ENCODE results near the gene COL23A1. TPM values are rescaled to one million over a fixed set of nuclear protein-coding genes. Genes with fewer than 3 reads are reported as not detected.

COL23A1 gene
- total RNA-seq, 2 experiments from 2014 or later: 0.15 TPM; not detected in 1

DNA sequence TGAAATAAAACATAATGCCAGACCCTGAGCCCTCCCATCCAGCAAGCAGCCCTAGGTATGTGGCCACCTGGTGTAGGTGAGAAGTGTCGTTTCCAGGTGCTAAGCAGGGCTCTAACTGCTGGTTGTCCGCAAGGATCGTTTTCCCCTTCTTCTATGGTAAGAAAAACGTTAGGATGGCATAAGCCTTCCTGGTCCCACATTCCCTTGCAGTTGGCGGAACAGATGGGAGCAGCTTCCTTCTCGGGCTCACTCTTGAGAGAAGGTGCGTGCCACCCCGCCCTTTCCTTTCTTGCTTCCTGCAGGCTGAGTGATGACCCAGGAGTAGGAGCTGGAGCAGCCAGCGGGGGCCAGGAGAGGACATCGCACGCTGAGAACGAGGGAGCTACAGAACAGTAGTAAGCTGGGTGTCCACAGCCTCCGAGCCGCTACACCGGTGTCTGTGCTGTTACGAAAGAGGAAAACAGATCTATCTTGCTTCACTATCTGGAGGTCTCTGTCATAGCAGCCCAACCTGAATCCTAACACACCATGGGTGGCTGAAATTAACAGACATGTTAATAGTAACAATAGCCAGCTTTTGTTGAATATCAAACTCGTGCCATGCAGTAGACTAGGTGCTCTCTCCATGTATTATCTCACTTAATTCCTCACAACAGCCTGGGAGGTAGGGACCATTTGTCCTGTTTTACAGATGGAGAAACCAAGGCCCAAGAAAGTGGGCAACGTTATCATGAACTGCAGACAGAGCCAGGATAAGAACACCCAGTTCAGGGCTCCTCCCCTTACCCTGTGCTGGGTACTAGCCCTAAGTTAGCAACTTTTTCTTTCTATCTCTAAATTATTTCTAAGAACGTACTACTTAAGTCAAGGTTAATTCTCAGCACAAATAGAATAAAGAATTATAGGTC, 139.8 kb downstream of the COL23A1 start:
- CTCF ChIA-PET: interaction anchor here (2.1 kb wide), 1 partner anchor 11 kb away, joined by 10 read pairs; no protein-coding TSS in a partner anchor
- POLR2A ChIA-PET: no interaction called here
- H3K27me3 Mint-ChIP-seq: peaks cover 15% of the 10 kb centered on the region
- H3K4me3 Mint-ChIP-seq: no peak overlapping the region
- DNase-seq: no peak
- no peaks in the 10 kb centered on the region for H3K9me3 Mint-ChIP-seq
- no peak overlapping the region for H3K27ac Mint-ChIP-seq
- H3K4me1 Mint-ChIP-seq (ENCODE audit: low read depth): no peaks in the 10 kb centered on the region
- H3K36me3 Mint-ChIP-seq: no peaks in the 10 kb centered on the region
- intact Hi-C loops (cut with micrococcal nuclease): no loop called here

DNA sequence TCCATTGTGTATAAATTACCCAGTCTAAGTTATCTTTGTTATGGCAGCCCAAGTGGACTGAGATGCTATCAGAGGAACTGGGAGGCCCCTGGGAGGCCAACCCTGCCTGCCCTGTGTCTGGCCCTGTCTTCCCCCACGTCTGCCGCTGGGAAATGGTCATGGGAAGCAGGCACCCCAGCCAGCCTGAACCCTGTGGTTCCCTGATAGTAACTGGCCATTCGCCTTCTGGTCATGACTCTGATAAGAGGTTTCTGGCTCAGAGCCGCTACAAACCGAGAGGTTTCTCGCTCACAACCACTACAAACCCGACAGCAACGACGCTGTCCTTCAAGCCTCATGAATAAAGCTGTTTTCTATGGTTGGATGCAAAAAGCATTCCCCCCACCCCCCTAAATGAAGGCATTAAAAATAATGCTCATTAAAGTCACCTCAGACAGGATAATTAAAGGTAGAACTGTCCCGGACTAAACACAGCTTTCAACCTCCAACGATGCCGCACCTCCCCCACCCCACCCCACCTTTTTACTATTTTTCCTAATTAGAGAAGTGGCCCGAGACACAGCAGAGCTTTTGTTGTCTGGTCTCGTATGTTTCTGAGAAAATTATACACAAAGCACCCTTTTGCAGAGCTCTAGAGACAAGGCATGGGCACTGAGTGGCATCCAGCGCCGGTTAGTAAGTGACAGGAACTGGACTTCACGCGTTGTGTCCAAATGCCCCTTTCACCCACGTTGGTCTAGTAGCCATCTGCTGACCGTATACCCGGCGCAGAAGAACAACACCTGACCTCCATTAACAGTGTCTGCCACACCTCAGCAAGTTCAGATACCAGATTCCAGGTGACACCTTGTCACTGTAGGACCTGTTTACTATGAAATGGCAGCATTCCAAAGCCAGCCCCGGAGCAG, 140.8 kb downstream of the COL23A1 start:
- H3K9me3 Mint-ChIP-seq: no peaks in the 10 kb centered on the region
- no peak for DNase-seq

DNA sequence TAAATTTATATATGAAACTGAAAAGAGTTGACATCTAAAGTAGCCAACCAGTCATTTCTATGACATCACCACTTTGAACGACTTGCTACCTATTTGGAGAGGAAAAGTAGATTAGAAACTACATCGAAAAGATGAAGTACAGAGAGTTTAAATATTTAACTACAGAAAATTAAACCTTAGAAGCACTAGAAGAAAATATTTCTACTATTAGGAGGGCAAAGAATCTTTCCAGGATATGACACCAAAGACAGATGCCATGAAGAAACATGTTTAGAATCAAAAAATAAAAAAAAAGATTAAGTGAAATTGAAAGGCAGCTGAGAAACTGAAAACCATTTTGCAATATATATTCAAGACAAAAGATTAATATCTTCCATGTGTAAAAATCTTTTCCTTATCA, 144.7 kb downstream of the COL23A1 start:
- no peaks in the 10 kb centered on the region for H3K9me3 Mint-ChIP-seq
- no peaks in the 10 kb centered on the region for H3K4me1 Mint-ChIP-seq (ENCODE audit: low read depth)
- no peak for DNase-seq
- ChIA-PET POLR2A (no interaction called here), CTCF (interaction anchor here (0.7 kb wide), 1 partner anchor 16 kb away, joined by 3 read pairs; no protein-coding TSS in a partner anchor)
- intact Hi-C loops (cut with micrococcal nuclease): no loop called here
- H3K27me3 Mint-ChIP-seq: peaks cover 26% of the 10 kb centered on the region
- no peak overlapping the region for H3K4me3 Mint-ChIP-seq
- H3K27ac Mint-ChIP-seq: no peak overlapping the region
- no peaks in the 10 kb centered on the region for H3K36me3 Mint-ChIP-seq

More for the DNA sequence above, 140.8 kb downstream of the COL23A1 start:
- Mint-ChIP-seq H3K27ac (no peak overlapping the region), H3K4me3 (no peak overlapping the region), H3K27me3 (peaks cover 17% of the 10 kb centered on the region), H3K36me3 (no peaks in the 10 kb centered on the region), H3K4me1 (ENCODE audit: low read depth) (no peaks in the 10 kb centered on the region)
- ChIA-PET CTCF (interaction anchor here (0.8 kb wide), 1 partner anchor 11 kb away, joined by 3 read pairs; no protein-coding TSS in a partner anchor), POLR2A (no interaction called here)
- intact Hi-C loops (cut with micrococcal nuclease): no loop called here

DNA sequence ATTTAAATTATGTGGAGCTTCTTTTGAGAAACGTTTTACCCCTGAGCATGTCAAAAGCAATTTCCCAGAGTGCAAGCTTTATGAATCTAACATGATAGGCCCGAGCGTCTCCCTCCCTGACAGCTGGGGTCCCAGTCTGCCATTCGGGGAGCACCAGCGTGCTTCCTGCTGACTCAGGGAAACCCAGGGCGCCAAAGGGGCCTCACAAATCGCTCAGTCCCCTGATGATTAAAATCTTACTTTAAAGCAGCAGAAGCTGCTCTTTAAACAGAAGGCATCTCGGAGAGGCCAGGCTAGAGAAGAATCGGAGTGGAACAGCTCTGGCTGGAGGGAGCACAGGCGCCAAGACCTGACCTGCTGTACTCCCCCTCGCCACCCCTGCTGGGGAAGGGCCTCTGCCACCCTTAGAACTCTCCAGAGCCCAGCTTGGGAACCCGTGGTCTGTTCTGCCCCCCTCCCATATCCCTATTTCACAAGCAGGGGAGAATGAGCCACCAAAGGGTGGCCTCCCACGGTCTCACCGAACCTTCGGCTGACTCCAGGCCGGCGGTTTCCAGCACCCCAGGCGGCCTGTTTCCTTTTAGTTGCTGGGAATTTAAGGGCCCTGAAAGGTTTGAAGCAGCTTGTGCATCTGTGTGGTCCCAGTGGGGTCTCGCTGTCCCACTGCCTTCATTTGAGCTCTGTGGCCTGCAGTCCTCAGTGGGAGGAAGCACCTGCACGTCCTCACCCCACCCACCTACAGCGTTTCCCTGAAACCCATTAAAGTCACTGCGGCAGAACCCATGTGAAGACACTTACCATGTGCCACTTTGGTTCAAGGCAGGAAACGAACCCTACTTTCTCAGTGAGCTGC, 147.6 kb downstream of the COL23A1 start:
- ChIA-PET CTCF (no interaction called here), POLR2A (no interaction called here)
- intact Hi-C loops (cut with micrococcal nuclease): no loop called here
- no peaks in the 10 kb centered on the region for H3K4me1 Mint-ChIP-seq (ENCODE audit: low read depth)
- H3K9me3 Mint-ChIP-seq: no peaks in the 10 kb centered on the region
- H3K27ac Mint-ChIP-seq: no peak overlapping the region
- no peak overlapping the region for H3K4me3 Mint-ChIP-seq
- DNase-seq: no peak
- no peaks in the 10 kb centered on the region for H3K36me3 Mint-ChIP-seq
- H3K27me3 Mint-ChIP-seq: peaks cover 18% of the 10 kb centered on the region

DNA sequence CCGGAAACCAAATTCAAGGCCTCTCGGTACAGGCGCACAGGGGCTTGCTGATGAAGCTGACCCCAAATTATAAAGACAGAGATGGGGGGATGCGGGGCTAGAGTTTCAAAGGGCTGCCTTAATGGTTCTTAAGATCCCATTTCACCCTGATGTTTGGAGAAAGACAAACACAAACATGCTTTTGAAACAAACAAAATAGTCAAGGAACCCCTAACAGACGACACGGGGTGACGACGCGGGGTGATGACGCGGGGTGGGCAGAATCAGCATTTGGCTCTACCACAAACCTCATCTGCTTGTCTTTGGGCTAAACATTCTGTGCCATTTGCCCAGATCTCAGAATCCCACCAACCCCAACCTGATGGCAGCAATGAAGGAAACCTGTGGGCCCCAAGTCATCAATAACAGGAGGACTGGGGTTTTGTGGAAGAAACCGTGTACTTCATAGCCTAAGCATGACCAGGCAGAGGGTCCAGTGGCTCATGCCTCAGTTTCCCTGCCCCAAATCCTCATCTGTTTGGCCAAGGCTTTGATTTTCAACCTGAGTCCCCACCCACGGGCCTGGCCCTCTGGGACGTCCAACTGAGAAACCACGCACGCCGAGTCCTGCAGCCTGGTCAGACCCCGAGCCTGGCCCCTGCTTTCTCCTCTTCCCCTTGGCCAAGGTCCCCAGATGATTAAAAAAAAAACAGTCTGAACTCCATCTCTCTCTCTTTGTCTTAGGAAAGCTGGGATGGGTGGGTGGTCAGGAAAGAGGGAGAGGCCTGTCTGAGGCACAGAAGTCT, 148.5 kb downstream of the COL23A1 start:
- peaks cover 15% of the 10 kb centered on the region for H3K27me3 Mint-ChIP-seq
- no peak overlapping the region for H3K27ac Mint-ChIP-seq
- no peak for DNase-seq
- POLR2A ChIA-PET: no interaction called here
- CTCF ChIA-PET: no interaction called here
- no peaks in the 10 kb centered on the region for H3K36me3 Mint-ChIP-seq
- intact Hi-C loops (cut with micrococcal nuclease): no loop called here
- no peaks in the 10 kb centered on the region for H3K9me3 Mint-ChIP-seq
- no peak overlapping the region for H3K4me3 Mint-ChIP-seq
- no peaks in the 10 kb centered on the region for H3K4me1 Mint-ChIP-seq (ENCODE audit: low read depth)

DNA sequence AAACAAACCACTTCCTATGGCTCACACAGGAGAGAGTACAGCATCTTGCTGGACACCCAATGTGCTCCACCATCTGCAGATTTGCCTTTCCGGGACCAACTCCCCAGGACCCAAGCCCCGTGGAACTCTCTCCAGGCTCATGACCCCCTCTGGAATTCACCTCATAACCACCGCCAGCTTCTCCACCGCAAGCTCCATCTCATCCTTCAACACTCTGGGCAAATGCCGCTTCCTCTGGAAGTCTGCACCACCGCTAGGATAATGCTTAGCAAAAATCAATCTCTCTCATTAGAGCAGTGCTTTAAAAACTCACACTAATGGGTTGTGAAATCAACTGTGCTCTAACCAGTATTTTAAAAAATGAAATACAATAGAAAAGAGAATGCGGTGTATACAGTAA, 150.0 kb downstream of the COL23A1 start:
- ChIA-PET CTCF (no interaction called here), POLR2A (no interaction called here)
- H3K4me1 Mint-ChIP-seq (ENCODE audit: low read depth): no peaks in the 10 kb centered on the region
- no peak for DNase-seq
- no peaks in the 10 kb centered on the region for H3K9me3 Mint-ChIP-seq
- peaks cover 14% of the 10 kb centered on the region for H3K27me3 Mint-ChIP-seq
- H3K36me3 Mint-ChIP-seq: no peaks in the 10 kb centered on the region
- H3K27ac Mint-ChIP-seq: no peak overlapping the region
- H3K4me3 Mint-ChIP-seq: no peak overlapping the region
- intact Hi-C loops (cut with micrococcal nuclease): no loop called here

DNA sequence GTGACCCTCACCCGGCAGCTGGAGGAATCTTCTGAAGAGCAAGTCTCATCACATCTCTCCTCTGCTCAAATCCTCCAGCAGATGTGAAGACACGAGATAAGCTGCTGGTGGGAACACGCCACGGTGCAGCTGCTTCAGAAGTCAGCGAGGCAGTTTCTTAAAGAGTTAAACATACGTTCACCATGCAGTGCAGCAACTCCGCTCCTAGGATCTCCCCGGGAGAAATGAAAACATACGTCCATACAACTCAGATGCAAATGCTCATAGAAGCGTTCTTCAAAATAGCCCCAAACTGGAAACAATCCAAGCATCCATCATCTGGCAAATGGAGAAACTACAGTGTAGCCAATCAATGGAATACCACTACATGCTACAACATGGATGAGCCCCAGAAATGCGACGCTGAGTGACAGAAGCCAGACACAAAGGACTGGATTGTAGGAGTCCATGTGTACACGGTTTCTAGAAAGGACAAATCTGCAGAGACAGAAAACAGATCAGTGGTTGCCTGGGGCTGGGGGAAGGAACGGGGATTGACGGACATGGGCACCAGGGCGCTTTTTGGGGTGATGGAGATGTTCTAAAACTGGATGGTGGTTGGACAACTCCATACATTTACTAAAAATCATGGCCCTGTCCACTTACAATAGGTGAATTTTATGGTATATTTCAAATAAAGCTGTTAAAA, 150.6 kb downstream of the COL23A1 start:
- Mint-ChIP-seq H3K4me1 (ENCODE audit: low read depth) (no peaks in the 10 kb centered on the region), H3K27me3 (peaks cover 14% of the 10 kb centered on the region), H3K36me3 (no peaks in the 10 kb centered on the region), H3K9me3 (no peaks in the 10 kb centered on the region), H3K27ac (no peak overlapping the region), H3K4me3 (no peak overlapping the region)
- intact Hi-C loops (cut with micrococcal nuclease): no loop called here
- ChIA-PET POLR2A (no interaction called here), CTCF (no interaction called here)
- no peak for DNase-seq

DNA sequence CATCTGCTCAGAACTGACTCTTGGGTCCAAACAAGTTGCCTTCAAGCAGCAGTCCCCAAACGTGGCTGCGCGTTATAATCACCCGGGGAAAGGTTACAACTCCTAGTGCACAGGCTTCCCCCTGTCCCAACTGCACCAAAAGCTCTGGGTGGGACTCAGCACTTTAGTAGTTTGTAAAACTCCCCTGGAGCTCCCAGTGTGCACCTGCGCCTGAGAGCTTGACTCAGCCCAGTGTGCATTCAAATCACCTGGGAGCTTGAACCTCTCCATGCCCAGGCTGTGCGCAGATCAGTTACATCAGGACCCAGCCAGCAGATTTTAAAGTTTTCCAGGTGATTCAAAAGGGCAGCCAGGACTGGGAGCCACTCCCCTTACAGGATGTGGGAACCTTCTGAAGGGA, 151.4 kb downstream of the COL23A1 start:
- H3K27ac Mint-ChIP-seq: no peak overlapping the region
- CTCF ChIA-PET: no interaction called here
- DNase-seq: no peak

DNA sequence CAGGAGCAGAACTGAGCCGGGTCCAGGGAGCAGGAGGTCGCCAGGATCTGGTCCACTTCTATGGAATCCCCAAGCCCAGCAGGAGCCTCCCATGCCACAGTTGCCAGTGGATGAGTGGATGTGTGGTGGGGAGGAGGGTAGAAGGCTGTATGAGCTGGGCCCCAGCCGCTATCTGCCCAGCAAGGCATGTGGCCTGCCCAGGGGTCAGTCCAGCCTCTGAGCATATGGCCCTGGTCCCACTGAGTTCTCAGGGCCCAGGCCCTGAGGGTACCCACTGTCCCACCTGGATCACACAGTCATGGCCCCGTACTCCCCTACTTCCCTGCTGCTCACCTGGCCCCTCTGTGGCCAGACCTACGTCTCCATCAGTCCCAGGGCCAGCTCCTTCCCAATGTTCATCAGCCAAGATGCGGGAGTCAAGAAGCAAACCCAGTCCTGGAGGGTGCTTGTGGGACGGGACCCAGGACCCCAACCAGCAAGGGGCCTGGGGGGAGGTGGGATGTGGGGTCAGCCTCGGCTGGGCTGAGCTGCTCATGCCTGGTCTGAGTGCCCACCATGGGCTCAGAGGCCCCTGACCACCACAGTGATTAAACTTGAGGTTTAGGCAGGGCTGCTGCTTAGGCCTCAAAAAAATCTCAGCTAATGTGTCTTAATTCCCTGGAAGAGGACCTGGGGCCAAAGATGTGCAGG, 152.7 kb downstream of the COL23A1 start:
- no peak for DNase-seq
- Mint-ChIP-seq H3K4me1 (ENCODE audit: low read depth) (no peaks in the 10 kb centered on the region), H3K27ac (no peak overlapping the region), H3K36me3 (no peaks in the 10 kb centered on the region), H3K9me3 (no peaks in the 10 kb centered on the region), H3K27me3 (peaks cover 4% of the 10 kb centered on the region), H3K4me3 (no peak overlapping the region)
- ChIA-PET CTCF (no interaction called here), POLR2A (no interaction called here)
- intact Hi-C loops (cut with micrococcal nuclease): no loop called here

More for the DNA sequence above, 151.4 kb downstream of the COL23A1 start:
- intact Hi-C loops (cut with micrococcal nuclease): no loop called here
- Mint-ChIP-seq H3K4me1 (ENCODE audit: low read depth) (no peaks in the 10 kb centered on the region), H3K36me3 (no peaks in the 10 kb centered on the region), H3K4me3 (no peak overlapping the region), H3K27me3 (peaks cover 9% of the 10 kb centered on the region), H3K9me3 (no peaks in the 10 kb centered on the region)
- POLR2A ChIA-PET: no interaction called here

DNA sequence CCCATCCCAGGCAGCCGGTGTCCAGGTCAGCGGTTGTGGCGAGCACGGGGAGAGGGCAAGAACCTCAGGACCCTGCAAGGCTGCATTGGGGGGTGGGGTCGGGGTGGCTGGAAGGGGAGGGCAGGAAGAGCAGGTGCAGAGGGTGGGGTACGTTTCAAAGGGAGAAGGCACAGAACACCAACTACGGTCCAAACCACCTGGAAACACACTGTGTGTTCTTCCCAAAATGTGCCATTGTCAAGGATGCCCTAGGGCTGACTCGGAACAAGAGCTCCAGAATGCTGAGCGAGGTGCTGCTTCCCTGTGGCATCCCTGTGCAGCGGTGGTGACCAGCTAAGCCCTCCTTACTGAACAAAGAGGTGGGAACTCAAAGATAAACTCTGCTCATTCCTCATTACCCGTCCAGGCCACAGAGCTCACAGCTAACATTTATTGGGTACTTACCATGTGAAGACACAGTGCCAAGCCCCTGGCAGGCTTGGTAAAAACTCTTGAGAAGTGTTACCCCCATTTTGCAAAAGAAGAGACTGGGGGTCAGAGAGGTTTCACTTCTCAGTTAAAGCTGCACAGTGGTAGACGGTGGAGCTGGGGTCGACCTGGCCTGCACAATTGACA, 153.8 kb downstream of the COL23A1 start:
- no peak for DNase-seq
- H3K36me3 Mint-ChIP-seq: no peaks in the 10 kb centered on the region
- CTCF ChIA-PET: no interaction called here
- H3K27ac Mint-ChIP-seq: no peak overlapping the region
- intact Hi-C loops (cut with micrococcal nuclease): no loop called here
- H3K4me3 Mint-ChIP-seq: no peak overlapping the region
- H3K27me3 Mint-ChIP-seq: peaks cover 4% of the 10 kb centered on the region
- no peaks in the 10 kb centered on the region for H3K9me3 Mint-ChIP-seq
- H3K4me1 Mint-ChIP-seq (ENCODE audit: low read depth): no peaks in the 10 kb centered on the region
- POLR2A ChIA-PET: no interaction called here
